DMS53 (cell line): ENCODE data around the gene ASIC4.

Experiments
- DNase-seq: peaks from one replicate; lab custom pipeline; 2025; lab: John Stamatoyannopoulos, UW

The ASIC4 gene

DNA sequence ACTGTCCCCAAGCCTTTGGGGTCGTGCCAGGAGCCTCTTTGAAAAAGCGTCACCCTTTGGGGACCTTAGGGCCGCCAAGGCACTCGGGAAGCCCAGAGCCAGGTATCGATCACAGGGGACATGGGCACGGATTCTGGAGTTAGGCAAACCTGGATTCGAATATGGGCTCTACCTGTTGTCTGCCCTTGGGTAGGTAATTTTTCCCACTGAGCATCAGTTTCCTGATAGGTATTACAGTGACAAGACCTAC is 38.8 kb downstream of the ASIC4 start:
- DNase-seq = no peak

- no peak for DNase-seq
Measured at GRCh38 chr2:219553463-219553963, 39.2 kb downstream of the ASIC4 start.

DNA sequence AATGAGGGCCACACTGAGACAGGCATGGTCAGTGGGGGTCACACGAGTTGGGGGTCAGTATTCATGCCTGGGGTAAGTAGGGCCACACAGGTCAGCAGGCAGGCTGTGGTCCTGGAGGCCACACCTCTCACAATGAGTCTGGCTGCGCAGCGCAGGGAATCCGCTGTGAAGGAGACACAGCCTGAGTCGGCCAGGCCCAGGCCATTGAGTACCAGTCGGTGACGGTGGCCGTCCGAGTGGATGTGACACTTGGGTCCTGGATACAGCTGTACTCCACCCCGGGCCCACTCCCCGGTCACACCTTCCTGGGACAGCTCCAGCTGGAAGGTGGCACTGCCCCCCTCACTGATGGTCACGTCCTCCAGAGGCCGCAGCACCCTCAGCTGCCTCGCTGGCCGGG is 40.1 kb downstream of the ASIC4 start:
- no peak for DNase-seq

DNA sequence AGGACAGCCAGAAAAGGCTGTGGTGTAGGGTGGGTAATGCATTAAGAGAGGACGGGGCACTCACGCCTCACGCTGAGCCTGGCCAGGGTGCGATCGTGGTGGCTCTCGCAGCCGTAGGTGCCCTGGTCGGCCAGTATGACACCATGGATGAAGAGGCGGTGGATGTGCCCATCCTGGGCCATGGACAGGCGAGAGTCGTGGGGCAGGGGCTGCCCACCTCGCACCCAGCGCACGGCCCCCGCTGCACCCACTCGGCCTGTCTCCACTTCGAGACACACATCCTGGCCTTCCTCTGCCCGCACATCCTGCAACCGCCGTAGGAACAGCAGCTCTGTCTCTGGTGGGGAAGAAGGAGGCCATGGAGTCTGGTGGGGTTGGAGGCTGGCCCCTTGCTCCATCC is 41.7 kb downstream of the ASIC4 start:
- no peak for DNase-seq

GRCh38 chr2:219556413-219556812 is 42.1 kb downstream of the ASIC4 start:
- DNase-seq = no peak

DNA sequence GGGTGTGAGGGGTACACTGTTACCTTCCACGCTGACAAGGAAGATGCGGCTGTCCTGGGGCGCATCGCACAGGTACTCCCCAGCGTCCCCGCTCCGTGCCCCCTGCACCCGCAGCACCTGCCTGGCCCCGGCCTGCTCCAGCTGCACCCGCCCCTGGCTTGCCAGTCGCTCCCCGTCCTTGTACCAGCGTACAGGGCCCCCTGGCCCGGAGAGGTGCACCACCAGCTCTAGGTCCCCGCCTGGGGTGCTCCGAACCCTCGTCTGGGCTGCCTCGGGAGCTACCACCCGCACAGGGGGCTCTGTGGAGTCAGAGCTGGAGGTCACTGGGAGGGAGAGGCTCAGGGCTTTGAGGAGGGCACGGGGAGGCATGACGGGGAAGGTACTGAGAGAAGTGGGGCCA is 43.0 kb downstream of the ASIC4 start:
- no peak for DNase-seq

DNA sequence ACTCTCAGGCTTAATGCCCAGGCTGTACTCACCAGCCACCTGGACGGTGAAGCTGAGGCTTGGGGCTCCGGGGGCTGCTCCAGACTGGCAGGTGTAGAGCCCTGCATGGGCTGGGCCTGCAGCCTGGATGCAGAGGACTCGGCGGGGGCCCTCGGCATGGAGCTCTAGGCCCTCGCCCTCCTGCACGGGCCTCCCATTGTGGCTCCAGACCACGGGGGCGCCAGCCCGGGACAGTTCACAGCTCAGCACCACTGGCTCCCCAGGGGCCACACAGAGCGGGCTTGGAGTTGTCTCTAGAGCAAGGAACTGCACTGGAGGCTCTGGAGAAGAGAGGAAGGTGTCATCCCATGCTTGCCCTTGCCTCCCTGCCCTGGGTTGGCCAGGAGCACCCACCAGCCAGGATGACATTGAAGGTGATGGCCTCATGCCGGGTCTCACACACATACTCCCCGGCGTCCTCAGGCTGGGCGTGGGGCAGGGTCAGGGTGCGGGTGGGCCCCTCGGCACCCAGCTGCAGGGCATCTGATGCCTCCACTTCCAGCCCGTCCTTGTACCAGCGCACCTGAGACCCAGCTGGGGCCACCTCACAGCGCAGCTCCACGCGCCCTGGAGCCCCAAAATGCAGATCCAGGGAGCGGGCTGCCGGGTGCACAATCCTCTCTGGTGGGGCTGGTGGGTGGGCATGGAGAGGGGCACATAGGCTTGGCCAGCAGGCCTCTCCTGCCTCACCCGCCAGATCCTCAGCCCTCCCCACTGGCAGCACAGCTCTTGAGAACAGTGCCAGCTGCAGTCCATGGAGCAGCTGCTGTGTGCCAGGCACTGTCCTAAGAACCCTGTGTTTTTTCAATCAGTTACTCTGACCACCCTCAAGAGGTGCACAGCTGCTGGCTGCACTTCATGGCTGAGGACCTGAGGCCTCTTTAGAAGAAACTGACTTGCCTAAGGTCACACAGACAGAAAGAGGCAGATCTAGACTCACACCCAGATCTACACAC is 43.8 kb downstream of the ASIC4 start:
- DNase-seq = no peak

DNA sequence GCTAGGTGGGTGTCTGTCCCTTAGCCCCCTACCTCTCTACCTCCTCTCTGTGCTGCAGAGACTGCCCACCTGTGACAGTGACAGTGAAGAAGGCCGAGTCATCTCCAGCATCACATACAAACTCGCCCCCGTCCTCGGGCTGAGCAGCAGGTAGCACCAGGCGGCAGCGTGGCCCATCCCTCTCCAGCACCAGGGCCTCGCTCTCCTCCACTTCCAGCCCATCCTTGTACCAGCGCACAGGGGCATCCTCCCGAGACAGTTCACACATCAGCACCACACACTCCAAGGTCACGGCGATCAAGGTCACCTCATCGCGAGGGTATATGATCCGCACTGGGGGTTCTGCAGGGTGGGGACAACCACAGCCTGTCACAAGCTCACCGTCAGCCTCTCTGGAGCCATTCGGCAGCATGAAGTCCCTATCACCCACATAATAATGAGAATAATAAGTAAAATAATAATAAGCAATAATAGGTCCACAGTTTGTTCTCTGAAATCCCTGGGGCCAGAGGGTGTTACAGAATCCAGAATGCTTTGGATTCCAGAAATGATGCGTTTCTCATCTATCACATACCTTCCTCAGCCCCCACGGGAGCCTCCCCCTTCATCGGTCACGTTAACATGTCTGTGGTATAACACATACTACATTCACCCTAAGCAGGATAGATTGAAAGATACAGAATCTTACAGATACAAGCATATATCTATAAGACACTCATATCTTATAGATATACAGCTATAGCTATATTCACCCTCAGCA is 45.1 kb downstream of the ASIC4 start:
- DNase-seq = no peak

DNA sequence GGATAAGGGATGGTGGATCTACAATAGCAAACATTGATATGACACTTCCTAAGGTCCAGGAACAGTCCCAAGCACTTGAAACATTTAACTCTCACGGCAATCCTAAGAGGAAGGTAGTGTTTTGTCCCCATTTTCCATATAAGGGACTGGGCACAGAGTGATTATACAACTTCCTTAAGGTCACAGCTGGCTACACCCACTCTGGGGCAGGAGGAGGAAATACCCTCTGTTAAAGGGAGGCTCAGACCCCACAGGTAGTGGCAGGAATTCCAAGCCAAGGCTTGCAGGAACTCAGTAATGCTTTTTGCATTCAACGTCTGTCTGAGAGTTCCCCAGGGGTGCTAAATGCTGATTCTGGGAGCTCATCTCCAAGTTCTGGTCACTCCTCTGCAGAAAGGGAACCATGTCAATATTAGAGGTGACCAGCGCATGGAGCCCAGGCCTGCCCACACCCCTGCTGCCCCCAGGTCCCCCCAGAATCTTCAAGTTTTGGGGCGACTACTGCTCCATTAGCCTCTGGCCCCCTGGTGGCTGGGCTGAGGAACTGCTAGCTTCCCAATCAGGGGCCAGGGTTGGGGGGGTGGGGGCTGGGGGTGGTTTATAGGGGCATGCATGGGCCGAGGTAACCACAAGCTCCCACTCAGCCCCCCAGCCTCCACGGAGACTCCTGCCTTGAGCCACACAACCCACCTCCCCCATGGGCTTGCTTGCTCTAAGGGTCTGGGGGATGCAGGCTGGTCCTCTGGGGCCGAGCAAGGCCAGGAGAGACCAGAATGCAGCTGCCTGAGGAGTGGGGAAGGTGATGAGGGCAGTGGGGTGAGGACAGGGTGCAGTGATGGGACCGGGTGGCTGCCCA is 46.0 kb downstream of the ASIC4 start:
- DNase-seq = peak; percentile 26

DNA sequence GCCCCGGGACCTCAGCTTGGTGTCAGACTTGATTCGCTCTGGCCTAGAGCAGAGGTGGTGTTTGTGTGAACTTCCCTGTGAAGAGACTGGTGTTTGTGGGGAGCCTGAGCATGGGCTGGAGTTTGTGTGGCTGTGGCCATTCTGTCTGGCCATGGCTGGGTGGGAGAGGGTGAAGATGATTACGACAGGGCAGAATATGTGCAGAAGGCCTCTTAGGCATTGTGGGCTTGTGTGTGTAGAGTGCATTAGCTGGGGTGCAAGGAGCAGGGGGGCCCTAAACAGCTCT is 46.6 kb downstream of the ASIC4 start:
- DNase-seq = no peak

- no peak for DNase-seq
Measured at GRCh38 chr2:219561179-219562048, 47.1 kb downstream of the ASIC4 start.

- peak; percentile 23 for DNase-seq
Measured at GRCh38 chr2:219562049-219563020, 48.1 kb downstream of the ASIC4 start.

DNA sequence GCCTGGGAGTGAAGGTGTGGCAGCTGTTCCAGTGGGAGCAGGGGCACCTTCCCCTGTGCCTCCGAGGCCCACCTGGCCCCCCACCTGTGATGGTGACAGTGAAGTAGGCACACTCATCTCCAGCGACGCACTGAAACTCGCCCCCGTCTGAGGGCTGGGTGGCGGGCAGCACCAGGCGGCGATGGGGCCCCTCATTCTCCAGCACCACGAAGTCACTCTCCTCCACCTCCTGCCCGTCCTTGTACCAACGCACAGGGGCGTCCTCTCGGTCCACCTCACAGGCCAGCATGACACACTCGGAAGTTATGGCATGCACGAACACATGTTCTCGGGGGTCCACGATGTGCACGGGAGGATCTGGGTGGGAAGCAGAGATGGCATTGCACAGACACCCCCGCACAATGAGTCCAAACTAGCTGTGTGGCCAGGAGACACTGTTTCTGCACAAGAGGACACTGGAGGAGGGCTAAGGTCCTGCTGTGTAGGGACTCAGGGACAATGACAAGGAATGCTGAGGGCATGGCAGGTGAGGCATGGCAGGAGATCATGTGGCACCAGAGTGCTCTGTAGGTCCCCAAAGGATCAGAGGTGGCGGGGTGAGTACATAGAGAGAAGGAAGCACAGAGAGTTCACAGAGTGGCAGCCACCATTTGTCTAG is 49.1 kb downstream of the ASIC4 start:
- no peak for DNase-seq

DNA sequence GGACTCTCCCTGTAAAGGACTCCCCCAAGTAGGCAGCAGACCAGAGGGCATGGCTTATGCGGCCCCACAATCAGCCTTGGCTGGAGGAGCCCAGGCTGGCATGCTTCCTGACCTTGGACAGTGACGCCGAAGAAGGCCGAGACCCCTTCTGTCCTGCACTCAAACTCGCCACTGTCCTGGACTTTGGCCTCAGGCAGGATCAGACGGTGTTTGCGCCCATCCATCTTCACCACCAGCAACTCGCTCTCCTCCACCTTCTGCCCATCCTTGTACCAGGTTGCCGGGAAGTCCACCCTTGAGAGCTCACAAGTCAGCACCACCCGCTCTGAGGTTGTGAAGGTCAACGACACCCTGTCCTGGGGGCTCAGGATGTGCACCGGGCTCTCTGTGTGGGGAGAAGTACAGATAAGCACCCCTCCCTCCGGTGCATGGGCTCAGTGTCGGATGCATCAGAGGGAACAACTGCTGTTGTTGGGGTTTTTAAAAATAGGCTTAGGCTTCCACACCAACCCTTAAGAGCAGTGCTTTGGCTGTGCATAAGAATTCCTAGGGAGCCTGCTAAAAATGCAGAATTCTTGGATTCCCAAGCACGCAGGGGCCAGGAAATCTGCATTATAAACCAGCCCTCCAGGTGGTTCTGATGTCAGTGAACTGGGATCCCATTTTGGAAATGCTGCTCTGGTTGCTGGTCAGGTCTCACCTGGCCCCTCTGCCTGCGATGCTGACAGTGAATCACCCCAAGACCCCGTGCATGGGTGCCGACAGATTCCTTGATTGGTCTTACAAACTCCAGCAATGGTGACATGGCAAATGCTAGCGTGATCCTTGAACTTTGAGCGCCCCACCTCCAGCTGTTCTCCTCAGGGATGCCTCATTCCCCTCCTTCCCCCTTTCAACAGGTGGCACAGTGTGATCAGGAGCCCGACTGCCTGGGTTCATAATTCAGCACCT is 51.1 kb downstream of the ASIC4 start:
- no peak for DNase-seq

GRCh38 chr2:219566640-219567039 is 52.4 kb downstream of the ASIC4 start:
- DNase-seq = no peak

- no peak for DNase-seq
Measured at GRCh38 chr2:219567131-219567530, 52.8 kb downstream of the ASIC4 start.

GRCh38 chr2:219567791-219568361 is 53.6 kb downstream of the ASIC4 start:
- DNase-seq = no peak

DNA sequence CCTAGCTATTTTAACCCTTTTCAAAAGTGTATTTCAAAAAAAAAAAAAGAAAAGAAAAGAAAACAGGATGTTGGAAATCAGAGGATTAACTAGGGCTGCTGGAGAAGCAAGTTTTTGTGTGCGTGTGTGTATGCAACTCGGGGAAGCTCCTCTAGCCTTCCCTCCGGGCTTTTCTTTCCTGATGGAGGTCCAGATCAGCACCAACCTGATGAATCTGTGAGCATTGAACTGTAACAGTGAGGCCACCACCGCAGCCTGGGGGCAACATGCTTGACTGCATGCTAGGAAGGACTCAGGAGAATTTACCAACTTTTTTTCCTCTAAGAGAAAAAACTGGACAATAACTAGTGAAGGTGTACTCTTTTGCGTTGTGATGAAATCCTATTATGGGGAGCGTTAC is 54.8 kb downstream of the ASIC4 start:
- DNase-seq = no peak
